IPS-18c (cell line): Measurements from ENCODE around the gene B3GNT7.
"Not testable (repeated sequence)": the region's sequence is repeated elsewhere in the genome, so short reads cannot be mapped to it uniquely, and the experiment has no call there.

Source experiments
- H3K4me3 ChIP-seq: 2 replicates; pipeline ENCODE4 v1.7.0; 2013; ENCODE audit warnings: low read depth, mild to moderate bottlenecking, low read length, moderate library complexity; ENCODE audit not compliant: insufficient read depth
- H3K9me3 ChIP-seq: one replicate; pipeline ENCODE4 v1.6.1; 2013; ENCODE audit warnings: mild to moderate bottlenecking, low read length, moderate library complexity; ENCODE audit not compliant: control insufficient read depth, insufficient read depth

B3GNT7 gene

DNA sequence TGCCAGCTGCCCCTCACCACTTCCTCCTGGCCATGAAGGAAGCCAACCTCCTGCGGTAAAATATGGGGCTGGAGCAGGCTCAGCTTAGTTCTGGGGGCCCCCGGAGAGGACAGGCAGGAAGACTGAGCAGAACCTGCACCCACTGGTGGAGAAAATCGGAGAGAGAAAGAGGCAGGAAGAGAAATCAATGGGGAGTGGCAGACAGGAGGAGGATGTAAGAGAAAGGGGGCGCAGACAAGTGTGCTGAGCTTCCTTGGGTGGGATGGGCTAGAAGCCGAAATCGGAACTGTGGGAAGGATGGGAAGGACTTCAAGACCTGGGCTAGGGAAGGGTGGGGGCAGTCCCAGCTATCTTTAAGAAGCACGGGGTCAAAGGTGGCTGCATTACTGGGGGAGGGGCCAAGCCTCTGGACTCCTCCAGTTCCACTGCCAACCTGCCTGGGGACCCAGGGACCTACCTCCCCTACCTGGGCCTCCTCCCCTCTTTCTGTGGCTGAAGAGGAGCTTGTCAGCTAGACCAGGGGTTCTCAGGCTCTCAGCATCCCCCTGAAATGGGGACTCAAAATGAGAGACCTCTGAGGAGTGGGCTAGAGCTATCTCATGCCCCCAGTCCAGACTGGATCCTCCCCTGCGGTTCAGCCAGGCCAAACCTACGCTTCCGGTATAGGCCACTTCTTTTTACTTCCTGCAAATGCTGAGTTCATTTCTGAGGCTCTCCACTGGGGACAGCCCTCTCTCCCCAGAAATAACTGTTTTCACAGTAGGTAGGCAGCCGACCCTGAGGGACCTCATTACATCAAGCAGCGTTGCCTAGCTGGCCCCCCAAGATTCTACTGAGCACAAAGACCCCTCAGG is 33.6 kb upstream of the B3GNT7 start:
- Histone ChIP-seq H3K4me3 (no peak overlapping the region), H3K9me3 (peaks cover 2% of the 10 kb centered on the region)

DNA sequence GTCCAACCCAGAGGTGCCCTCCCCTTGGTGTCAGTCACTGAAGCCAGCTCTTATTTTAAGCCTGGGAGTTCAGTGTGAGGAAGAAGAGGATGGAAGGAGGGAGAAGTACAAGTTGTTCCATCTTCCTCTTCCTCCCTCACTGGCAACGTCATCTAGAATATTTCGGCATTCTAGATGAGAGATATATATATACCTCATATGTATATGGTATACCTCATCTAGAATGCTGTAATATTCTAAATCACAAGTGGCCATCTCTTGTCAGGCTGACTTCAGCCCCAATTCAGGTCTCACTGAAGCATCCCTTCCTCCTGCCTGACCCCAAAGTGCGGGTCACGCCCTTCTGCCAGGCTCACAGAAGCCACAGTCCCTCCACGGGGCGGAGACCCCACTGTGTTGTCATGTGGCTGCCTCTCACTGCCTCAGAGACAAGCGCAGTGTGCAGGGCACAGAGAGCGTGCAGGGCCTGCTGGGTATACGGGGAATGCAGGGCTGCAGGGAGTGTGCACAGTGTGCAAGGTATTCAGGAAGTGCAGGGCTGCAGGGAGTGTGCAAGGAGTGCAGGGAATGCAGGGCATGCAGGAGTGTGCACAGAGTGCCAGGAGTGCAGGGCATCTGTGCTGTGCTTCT is 32.8 kb upstream of the B3GNT7 start:
- Histone ChIP-seq H3K9me3 (peaks cover 2% of the 10 kb centered on the region), H3K4me3 (no peak overlapping the region)

DNA sequence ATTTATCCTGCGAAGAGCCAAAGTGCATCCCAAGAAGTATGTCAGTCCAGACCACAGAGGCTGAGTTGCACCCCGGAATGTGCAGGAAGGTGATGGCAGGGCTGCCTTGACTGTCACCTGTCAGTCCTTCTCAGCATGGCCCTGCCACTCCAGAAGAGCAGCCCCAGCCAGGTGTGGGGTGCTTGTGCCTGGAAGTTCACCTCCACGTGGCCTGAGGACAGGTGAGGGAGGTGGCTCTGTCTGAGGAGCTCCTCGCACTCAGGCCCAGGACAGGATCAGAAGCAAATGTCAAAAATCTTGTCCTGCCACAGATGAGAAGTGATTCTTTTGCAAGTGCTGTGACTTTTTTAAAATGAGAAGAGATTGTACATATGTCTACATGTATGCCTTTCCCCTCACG is 31.4 kb upstream of the B3GNT7 start:
- H3K4me3 ChIP-seq: no peak overlapping the region
- peaks cover 2% of the 10 kb centered on the region for H3K9me3 ChIP-seq

DNA sequence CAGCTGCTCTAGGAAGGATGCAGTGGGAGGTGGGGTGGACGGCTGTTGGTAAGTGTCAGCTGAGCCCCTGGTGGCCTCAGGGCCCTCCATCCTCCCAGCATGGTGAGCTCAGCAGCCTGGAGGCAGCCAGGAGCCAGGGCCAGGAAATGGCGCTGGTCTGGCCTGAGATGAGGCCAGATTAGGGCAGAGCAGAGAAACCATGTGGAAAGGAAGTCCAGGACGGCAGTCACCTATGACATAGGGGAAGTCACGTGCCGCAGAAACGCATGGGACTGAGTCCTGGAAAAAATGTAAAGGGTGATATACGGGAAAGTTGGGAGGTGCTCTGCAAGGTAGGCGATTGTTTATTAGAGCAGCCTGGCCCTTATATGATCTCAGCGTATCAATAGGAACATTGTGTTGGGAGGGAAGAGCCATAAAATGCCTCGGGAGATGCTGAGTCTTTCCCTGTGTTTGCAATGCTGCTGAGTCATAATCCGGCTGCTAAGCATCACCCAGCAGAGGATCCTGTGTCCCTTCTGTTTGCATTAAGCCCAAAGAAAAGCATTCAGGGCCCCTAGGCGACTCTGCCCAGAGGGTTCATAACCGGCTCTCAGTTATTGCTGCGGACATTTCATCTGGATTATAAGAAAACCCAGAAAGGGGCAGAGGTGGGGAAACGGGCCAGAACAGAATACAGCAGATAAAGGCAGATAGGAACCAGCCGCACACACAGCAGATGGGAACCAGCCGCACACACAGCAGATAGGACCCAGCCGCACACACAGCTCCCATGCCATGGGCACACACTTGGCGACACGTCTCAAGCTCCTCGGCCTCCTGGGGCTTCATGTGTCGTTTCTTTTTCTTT is 30.3 kb upstream of the B3GNT7 start:
- Histone ChIP-seq H3K4me3 (no peak overlapping the region), H3K9me3 (peaks cover 2% of the 10 kb centered on the region)

DNA sequence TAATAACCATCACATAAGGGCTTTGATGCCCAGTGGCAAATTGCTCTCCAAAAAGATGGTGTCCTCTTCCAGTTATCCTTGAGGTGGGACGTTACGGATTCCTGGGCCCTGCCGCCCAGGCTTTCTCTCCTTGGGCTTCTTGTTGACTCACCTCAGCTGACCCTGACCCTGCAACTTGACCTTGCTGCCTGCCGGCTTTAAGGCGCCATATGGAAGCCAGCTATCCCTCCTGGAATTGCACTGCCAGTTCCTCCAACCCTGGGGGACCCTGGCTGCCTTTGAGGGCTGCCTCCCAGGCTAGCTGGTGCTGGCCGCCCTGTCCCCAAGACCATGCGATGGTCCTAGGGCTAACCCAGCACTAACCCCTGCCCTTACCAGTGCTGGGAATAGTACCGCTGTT is 28.3 kb upstream of the B3GNT7 start:
- Histone ChIP-seq H3K9me3 (peaks cover 2% of the 10 kb centered on the region), H3K4me3 (no peak overlapping the region)

DNA sequence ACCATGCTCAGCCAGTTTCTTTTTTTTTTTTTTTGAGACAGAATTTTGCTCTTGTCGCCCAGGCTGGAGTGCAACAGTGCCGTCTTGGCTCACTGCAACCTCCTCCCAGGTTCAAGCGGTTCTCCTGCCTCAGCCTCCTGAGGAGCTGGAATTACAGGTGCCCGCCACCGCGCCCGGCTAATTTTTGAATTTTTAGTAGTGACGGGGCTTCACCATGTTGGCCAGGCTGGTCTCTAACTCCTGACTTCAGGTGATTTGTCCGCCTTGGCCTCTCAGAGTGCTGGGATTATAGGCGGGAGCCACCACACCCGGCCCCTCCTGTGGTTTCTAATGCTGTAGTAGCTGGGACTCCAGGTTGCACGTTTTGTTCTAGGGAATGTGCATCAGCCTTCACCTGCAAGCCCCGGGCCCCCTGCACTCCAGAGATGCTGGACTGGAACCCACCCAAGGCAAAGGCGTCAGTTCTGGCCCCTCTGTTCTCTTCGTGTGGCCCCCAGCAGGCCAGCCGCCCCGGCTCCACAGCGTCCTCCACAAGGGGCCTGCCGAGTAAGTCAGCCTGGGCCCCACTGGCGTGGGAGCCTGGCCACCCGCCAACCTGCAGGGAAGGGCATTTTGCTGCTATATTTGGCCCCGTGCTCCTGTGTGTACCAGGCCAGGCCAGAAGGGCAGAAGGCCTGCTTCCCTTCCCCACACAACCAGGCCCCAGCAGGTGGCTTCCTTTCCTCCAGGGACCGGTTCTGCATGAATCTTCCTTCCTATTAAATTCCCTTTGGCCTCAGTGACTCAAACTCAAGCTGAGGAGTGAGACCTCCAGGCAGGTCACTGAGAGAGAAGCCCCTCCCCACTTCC is 25.7 kb upstream of the B3GNT7 start:
- H3K9me3 ChIP-seq: no peaks in the 10 kb centered on the region
- H3K4me3 ChIP-seq: peak overlapping the region; percentile 3; the same call in 1 of the 2 replicates

DNA sequence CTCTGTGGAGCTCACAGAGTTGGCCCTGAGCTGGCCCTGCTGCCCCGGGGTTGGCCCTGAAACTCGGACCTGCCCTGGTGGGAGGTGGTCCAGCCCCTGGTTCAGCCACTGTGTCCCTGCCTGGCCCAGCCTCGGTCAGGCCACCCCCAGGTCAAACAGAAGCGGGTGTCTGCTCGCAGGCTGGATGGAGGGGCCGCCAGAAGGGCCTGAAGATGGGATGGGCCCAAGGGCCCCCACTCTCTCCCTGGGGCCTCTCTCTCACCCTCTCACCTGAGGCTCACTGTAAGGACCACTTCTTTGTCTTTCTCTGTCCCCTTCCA is 25.1 kb upstream of the B3GNT7 start:
- Histone ChIP-seq H3K4me3 (0 out of 2 replicates have a peak overlapping the region, but pooled peaks have one; percentile 3), H3K9me3 (no peaks in the 10 kb centered on the region)

DNA sequence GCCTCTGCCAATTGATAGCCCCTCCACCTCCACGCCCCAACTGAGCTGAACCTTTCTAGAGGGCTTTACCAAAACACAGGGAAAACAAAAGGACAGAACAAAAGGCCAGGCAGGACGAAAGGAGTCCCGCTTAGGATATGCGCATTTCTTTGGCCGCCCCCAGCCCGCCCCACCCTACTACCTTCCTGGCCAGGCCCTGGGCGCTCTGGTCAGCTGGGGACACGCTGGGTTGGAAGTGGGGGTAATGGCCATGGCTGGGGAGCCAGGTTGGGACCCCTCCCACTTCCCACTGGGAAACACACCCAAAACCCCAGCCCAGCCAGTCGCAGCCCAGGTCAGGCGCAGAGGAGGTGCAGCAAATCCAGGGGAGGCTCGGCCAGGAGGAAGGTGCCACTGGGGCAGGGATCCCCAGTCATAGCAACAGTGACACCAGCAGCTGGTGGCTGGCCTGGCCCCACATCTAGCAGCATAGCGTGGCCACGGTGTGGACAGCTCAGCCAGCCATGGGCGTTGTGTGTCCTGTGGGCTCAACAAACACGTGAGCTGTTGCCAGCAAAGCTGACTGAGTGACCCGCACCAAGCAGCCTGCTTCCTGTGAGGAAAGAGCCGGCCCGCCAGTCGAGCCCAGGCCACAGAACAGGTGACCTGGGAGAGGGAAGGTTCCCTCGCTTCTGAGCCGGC is 24.6 kb upstream of the B3GNT7 start:
- Histone ChIP-seq H3K4me3 (no peak overlapping the region; the same call in 1 of the 2 replicates), H3K9me3 (no peaks in the 10 kb centered on the region)

DNA sequence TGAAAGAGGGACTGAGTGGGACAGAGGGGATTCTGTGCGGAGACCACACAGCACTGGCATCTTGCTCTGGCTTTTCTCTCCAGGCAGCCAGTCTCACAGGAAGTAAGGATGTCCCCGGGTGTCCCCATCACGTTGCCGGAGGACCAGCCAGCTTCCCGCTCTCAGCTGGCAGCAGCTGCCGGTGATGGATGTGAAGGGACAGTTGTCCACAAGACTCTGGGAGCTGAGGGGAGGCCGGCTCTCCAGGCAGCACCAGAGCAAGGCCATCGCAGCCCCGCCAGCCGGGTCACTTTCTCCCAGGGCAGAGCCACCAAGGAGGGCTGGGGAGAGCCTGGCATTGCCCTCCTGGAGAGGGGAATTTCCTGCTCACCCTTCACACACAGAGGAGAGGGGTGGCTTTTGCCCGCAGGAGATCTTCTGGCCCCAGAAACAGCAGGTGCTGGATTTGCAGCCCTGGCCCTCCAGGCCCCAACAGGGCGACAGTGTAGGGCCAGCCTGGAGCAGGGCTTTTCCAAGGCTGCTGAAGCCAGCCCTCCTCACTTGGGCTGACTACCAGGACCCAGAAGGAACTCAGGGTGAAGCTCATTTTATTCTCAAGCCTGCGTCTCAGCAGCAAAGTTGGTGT is 24.0 kb upstream of the B3GNT7 start:
- Histone ChIP-seq H3K4me3 (no peak overlapping the region), H3K9me3 (no peaks in the 10 kb centered on the region)

DNA sequence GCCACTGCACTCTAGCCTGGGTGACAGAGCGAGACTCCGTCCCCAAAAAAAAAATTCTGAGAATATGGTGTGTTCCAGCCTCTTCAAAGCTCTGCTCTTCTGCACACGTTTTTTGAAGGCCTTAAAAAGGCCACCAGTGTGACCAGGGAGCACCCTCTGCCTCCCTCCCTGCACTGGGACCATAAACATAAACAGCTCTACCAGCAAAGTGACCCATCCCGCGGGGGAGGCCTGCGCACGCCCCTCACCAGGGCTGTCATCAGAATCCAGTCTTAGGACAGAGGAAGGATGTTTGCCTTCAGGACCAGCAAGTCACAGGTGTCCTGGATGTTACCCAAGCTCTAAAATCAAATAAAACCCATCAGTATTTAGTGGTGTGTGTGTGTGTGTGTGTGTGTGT is 23.2 kb upstream of the B3GNT7 start:
- Histone ChIP-seq H3K9me3 (no peaks in the 10 kb centered on the region), H3K4me3 (no peak overlapping the region)

DNA sequence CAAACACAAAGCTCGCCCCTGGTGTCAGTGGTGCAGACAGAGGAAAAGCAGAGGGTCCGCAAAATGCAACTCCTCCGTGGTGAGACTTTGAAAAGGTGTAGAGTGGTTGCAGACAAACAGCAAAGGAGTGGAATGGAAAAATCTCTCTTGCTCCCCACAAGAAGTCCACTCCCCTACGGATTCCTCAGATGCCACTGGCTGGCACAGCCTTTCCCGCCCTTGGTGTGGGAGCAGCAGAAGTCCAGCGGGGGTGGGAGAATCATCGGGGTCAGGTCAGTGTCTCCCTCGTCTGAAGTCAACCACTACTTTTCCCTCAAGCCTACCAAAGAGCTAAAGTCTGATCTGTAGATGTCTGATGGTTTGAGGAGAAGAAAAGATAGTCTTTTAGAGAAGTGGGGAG is 22.3 kb upstream of the B3GNT7 start:
- no peak overlapping the region for H3K4me3 ChIP-seq
- no peaks in the 10 kb centered on the region for H3K9me3 ChIP-seq

DNA sequence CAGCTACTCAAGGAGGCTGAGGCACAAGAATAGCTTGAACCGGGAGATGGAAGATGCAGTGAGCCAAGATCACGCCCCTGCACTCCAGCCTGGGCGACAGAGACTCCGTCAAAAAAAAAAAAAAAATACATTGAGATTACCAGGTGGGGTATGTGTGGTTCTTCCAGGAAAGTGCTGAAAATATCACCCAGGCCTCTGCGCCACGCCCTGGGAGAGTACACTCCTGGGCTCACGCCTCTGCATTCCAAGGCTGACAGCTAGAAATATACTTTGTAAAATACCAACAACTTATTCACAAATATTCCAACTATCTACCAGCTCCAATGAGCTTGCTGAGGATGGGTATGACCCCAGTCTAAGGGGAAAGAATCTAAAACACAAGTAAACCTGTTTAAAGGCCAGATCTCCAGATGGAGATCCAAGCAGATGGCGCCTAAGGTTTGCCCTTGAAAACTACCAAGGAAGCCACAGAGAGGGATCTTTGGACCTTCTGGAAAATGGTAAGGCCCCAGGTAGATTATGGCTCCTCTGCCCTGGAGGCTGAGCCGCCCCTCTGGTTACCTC is 21.6 kb upstream of the B3GNT7 start:
- no peaks in the 10 kb centered on the region for H3K9me3 ChIP-seq
- no peak overlapping the region for H3K4me3 ChIP-seq

DNA sequence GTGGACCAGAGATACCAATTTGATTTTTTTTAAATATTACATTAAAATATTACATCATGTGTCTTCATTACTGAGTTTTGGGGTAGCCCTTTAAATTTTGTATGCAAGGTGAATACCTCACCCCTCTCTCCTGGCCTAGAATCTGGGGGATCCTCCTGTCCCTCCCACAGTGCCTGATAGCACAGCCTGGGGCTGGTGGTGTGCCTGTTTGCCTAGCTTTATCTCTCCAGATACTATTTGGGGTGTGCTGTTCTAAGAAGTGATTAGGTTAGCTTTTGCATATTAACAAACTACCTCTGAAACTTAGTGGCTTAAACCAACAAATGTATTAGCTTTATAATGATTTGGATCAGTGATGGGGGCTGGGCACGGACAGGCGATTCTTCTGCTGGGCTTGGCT is 20.7 kb upstream of the B3GNT7 start:
- Histone ChIP-seq H3K9me3 (no peaks in the 10 kb centered on the region), H3K4me3 (no peak overlapping the region)

DNA sequence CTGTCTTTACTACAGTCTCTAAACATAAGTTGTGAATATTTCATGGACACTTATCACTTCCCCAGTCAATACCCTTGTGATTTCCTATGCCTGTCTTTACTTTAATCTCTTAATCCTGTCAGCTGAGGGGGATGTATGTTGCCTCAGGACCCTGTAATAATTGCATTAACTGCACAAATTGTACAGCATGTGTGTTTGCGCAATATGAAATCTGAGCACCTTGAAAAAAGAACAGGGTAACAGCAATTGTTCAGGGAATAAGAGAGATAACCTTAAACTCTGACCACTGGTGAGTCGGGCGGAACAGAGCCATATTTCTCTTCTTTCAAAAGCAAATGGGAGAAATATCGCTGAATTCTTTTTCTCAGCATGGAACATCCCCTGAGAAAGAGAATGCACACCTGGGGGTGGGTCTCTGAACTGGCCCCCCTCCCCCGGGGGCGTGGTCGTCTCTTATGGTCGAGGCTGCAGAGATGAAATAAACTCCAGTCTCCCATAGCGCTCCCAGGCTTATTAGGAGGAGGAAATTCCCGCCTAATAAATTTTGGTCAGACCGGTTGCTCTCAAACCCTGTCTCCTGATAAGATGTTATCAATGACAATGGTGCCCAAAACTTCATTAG is 19.4 kb upstream of the B3GNT7 start:
- H3K4me3 ChIP-seq, H3K9me3 ChIP-seq: not testable (repeated sequence)

DNA sequence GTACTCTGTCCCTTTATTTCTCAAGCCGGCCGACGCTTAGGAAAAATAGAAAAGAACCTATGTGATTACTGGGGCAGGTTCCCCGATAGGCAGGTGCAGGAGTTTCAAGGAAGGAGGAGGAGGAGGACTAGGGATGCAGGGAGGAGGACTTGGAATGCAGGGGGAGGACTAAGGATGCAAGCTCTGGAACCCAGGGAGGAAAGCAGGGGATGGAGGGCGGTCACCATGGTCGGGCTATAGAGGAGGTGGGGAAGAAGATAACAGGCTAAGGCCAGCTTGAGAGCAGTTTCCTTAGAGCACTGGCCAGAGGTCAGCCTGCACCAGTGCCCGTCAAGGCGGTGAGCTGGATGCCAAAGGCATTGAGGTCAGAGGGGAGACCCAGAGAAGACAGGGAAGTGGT is 18.7 kb upstream of the B3GNT7 start:
- Histone ChIP-seq H3K4me3 (no peak overlapping the region), H3K9me3 (no peaks in the 10 kb centered on the region)
